Heart left ventricle (tissue), 13 donors: Measurements from ENCODE around the gene RPS3A.

Source experiments
- POLR2A ChIP-seq, 2 donors: fragments of 450-650 bp; IDR thresholded peaks; one replicate each; pipeline ENCODE4 v1.6.1; 2017; ENCODE audit warnings: antibody characterized with exemption in 2 of 2, mild to moderate bottlenecking in 2 of 2, moderate library complexity in 2 of 2
- TF ChIP-seq, protein P1 (sequence below), 12 donors: fragments of 200-600 bp; sonication (generic) in 4 of 12; IDR thresholded peaks; one replicate each; pipeline versions ENCODE4 v1.5.0 to v1.8.0; 2018 to 2022; ENCODE audit warnings: antibody characterized with exemption in 12 of 12, mild to moderate bottlenecking in 5 of 12
- donor health status: ischemic (EF 13 %, LVEDD 7.1; RV severe dilation, severe dysfunction).
- donor health status: DM: no; HTN: yes; CAD: no.
- donor health status: DM: no; HTN: no; CAD: no.
- donor health status: ischemic (EF 25% LVEDD 6.9; RV normal size, moderate dysfunction).
- donor health status: ischemic (EF 25% LVEDD 5.7; RV mildly dilated, moderate dysfunction).
- donor health status: ischemic (EF 35%, LVEDD 5.7; RV mildly dilated, moderate dysfunction).
- donor health status: nonischemic (EF 11% LVEDD 7.7; RV severe dilation, severe dysfunction).
- donor health status: DM: yes; HTN: yes; CAD: no.
- donor health status: PGD.
- donor health status: ischemic (EF 29% LVEDD 5.4; RV normal size, mild dysfunction).
- donor health status: nonischemic (EF 23%, LVEDD 6.1; RV moderate dilation, normal function).

DNA sequence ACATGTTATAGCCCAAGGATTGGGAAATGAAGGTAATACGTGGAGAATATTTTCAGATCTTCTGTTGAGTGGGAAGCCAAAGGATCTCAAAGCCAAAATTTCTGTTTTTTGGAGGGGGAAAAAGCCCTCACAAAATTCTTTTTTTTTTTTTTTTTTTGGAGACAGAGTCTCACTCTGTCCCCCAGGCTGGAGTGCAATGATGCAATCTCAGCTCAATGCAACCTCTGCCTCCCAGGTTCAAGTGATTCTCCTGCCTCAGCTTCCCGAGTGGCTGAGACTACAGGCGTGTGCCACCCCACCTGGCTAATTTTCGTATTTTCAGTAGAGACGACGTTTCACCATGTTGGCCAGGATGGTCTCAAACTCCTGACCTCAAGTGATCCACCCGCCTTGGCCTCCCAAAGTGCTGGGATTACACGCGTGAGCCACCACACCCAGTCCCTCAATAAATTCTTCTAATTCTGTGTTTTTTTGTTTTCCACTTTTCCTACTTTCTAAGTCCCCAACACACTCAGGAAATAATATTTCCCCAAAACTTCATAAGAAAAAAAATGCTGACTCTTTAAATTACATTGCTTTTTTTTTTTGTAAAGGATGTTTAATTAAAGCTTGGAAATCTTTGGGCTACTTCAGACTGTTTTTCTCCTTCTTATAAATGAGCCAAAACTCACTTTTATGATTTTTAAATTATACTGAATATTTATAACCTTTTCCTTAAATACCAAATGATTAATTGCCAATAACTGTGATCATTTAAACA, 51.6 kb downstream of the RPS3A start:
- TF ChIP-seq, protein P1, sequence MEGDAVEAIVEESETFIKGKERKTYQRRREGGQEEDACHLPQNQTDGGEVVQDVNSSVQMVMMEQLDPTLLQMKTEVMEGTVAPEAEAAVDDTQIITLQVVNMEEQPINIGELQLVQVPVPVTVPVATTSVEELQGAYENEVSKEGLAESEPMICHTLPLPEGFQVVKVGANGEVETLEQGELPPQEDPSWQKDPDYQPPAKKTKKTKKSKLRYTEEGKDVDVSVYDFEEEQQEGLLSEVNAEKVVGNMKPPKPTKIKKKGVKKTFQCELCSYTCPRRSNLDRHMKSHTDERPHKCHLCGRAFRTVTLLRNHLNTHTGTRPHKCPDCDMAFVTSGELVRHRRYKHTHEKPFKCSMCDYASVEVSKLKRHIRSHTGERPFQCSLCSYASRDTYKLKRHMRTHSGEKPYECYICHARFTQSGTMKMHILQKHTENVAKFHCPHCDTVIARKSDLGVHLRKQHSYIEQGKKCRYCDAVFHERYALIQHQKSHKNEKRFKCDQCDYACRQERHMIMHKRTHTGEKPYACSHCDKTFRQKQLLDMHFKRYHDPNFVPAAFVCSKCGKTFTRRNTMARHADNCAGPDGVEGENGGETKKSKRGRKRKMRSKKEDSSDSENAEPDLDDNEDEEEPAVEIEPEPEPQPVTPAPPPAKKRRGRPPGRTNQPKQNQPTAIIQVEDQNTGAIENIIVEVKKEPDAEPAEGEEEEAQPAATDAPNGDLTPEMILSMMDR (IDR thresholded peaks at IDR 0.05) = no peak
- no peak for TF ChIP-seq POLR2A (IDR thresholded peaks at IDR 0.05)
